Neural progenitor cell (in vitro differentiated cells): ENCODE data around the gene KRTAP6-1. TPM values are rescaled to one million over a fixed set of nuclear protein-coding genes. Genes with fewer than 3 reads are reported as not detected.

Experiments used
- DNase-seq: peaks from one replicate; pipeline ENCODE4 v3.0.0-alpha.2; 2016; ENCODE audit warnings: low spot score
- H2AFZ ChIP-seq: fragments of 200-600 bp; sonication (generic); replicated peaks from 2 replicates; pipeline ENCODE4 v1.6.1; 2016; ENCODE audit warnings: antibody characterized with exemption
- H3F3A ChIP-seq: fragments of 200-600 bp; sonication (generic); 2 replicates; pipeline ENCODE4 v1.6.1; 2016; ENCODE audit warnings: antibody characterized with exemption, low read depth
- H3K27ac ChIP-seq: fragments of 200-600 bp; sonication (generic); 2 replicates; pipeline ENCODE4 v1.5.1; 2016; ENCODE audit warnings: mild to moderate bottlenecking
- H3K27me3 ChIP-seq: fragments of 200-600 bp; sonication (generic); 2 replicates; pipeline ENCODE4 v1.6.1; 2016; ENCODE audit warnings: mild to moderate bottlenecking, moderate library complexity
- H3K36me3 ChIP-seq: fragments of 200-600 bp; sonication (generic); 2 replicates; pipeline ENCODE4 v1.5.1; 2016
- H3K4me1 ChIP-seq: fragments of 200-600 bp; sonication (generic); 2 replicates; pipeline ENCODE4 v1.6.1; 2016; ENCODE audit warnings: mixed run types
- H3K4me2 ChIP-seq: fragments of 200-600 bp; sonication (generic); 2 replicates; pipeline ENCODE4 v1.6.1; 2016
- H3K4me3 ChIP-seq: fragments of 200-600 bp; sonication (generic); 2 replicates; pipeline ENCODE4 v1.5.1; 2016
- H3K79me2 ChIP-seq: fragments of 200-600 bp; sonication (generic); 2 replicates; pipeline ENCODE4 v1.6.1; 2016; ENCODE audit warnings: low read depth
- H3K9ac ChIP-seq: fragments of 200-600 bp; sonication (generic); 2 replicates; pipeline ENCODE4 v1.6.1; 2016
- H3K9me3 ChIP-seq: fragments of 200-600 bp; sonication (generic); 2 replicates; pipeline ENCODE4 v1.5.1; 2016; ENCODE audit warnings: low read depth
- H4K20me1 ChIP-seq: fragments of 200-600 bp; sonication (generic); 2 replicates; pipeline ENCODE4 v1.6.1; 2016; ENCODE audit warnings: low read depth
- H3K27ac Mint-ChIP-seq: 3 replicates; pipeline ENCODE4 v1.8.0; 2021; ENCODE audit warnings: mixed read lengths
- H3K27me3 Mint-ChIP-seq: 2 replicates; pipeline ENCODE4 v1.8.0; 2022; ENCODE audit warnings: low read depth, mild to moderate bottlenecking, inconsistent platforms, moderate library complexity, mixed read lengths; ENCODE audit not compliant: insufficient read depth
- H3K36me3 Mint-ChIP-seq: 3 replicates; pipeline ENCODE4 v1.8.0; 2021; ENCODE audit warnings: mixed read lengths
- H3K4me1 Mint-ChIP-seq: 3 replicates; pipeline ENCODE4 v1.8.0; 2021; ENCODE audit warnings: mixed read lengths
- H3K4me3 Mint-ChIP-seq: 3 replicates; pipeline ENCODE4 v1.8.0; 2021; ENCODE audit warnings: mild to moderate bottlenecking, moderate library complexity, mixed read lengths
- H3K9me3 Mint-ChIP-seq: 3 replicates; pipeline ENCODE4 v1.8.0; 2020; ENCODE audit warnings: mixed read lengths
- EZH2 ChIP-seq: fragments of 200-600 bp; sonication (generic); IDR thresholded peaks from 2 replicates; pipeline ENCODE4 v1.6.1; 2017; ENCODE audit warnings: antibody characterized with exemption, mild to moderate bottlenecking, moderate library complexity
- EZH2phosphoT487 ChIP-seq: fragments of 200-600 bp; sonication (generic); IDR thresholded peaks from 2 replicates; pipeline ENCODE4 v1.6.1; 2017; ENCODE audit warnings: antibody characterized with exemption
- total RNA-seq: library from RNA; depleted of rRNA; stranded (reverse); fragments of >200 nt; gene quantifications from 2 replicates; pipeline ENCODE4 v1.2.3, GENCODE V29; 2015; ENCODE audit warnings: low replicate concordance
- TF ChIP-seq, protein P1 (sequence below): fragments of 200-600 bp; sonication (generic); IDR thresholded peaks from 2 replicates; pipeline ENCODE4 v1.5.1; 2017; ENCODE audit warnings: antibody characterized with exemption, mild to moderate bottlenecking

The KRTAP6-1 gene
- total RNA-seq, 1 donor from 2014 or later, result not detected

DNA sequence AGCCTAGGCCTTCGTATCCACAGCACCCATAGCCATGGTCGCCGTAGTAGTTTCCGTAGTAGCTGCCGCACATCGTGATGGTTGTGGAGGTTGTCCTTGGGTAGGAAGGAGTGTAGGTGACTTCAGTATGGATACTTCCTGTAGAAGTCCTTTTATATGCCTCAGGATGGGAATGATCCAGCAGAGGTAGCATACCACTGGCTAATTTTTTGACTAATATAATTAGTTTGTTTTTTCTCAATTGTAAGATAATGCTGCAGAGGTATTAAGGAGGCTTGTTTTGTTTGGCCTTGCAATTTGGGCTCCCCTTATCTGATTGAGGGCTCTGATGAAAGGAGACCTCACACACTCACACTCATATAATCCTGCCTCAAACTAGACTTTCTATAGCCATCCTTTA is 14.9 kb downstream of the KRTAP6-1 start, which contains the start of gene KRTAP6-2:
KRTAP6-2 (minus strand) TSS at position 101 of the 400 bp plus-strand sequence; CDS start at position 73, 28 bp downstream.
- H3K27ac ChIP-seq, result no peak within 1 kb of the TSS
- no peak within 1 kb of the TSS for H2AFZ ChIP-seq
- no peaks in the 10 kb centered on the region for H3K9me3 Mint-ChIP-seq

DNA sequence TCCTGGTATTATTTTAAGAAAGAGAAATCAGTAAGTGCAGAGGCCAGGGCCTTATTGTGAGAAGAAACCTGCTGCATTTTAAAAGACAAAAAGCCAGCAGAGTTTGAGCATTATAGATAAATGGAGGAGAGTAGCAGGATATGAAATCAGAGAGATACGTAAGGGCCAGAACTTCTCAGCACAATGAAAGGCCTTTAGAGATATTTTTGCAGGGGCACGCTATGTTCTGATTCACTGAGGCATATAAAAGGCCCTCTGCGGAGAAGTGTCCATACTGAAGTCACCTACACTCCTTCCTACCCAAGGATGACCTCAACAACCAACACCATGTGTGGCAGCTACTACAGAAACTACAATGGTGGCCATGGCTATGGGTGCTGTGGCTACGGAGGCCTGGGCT is 21.6 kb downstream of the KRTAP6-1 start, which contains the start of gene KRTAP6-3:
KRTAP6-3 (plus strand) TSS at position 301 of the 400 bp plus-strand sequence; CDS start at position 307, 6 bp downstream.
- Histone ChIP-seq H3K9ac (no peak within 1 kb of the TSS), H3K4me3 (no peak within 1 kb of the TSS), H3K27me3 (no peaks in the 10 kb centered on the region), H3K4me1 (no peaks in the 10 kb centered on the region), H3K4me2 (no peak within 1 kb of the TSS), H3K9me3 (peaks cover 5% of the 10 kb centered on the region), H3K79me2 (no peaks in the 10 kb centered on the region), H4K20me1 (no peaks in the 10 kb centered on the region), H2AFZ (no peak within 1 kb of the TSS), H3K36me3 (peaks cover 4% of the 10 kb centered on the region), H3K27ac (no peak within 1 kb of the TSS), H3F3A (no peaks in the 10 kb centered on the region)
- H3K27ac Mint-ChIP-seq, result no peak within 1 kb of the TSS
- DNase-seq, result no peak
- H3K27me3 Mint-ChIP-seq, result no peaks in the 10 kb centered on the region
- H3K4me3 Mint-ChIP-seq, result no peak within 1 kb of the TSS
- no peaks in the 10 kb centered on the region for H3K4me1 Mint-ChIP-seq
- H3K9me3 Mint-ChIP-seq, result no peaks in the 10 kb centered on the region
- no peaks in the 10 kb centered on the region for H3K36me3 Mint-ChIP-seq
- TF ChIP-seq, protein P1, sequence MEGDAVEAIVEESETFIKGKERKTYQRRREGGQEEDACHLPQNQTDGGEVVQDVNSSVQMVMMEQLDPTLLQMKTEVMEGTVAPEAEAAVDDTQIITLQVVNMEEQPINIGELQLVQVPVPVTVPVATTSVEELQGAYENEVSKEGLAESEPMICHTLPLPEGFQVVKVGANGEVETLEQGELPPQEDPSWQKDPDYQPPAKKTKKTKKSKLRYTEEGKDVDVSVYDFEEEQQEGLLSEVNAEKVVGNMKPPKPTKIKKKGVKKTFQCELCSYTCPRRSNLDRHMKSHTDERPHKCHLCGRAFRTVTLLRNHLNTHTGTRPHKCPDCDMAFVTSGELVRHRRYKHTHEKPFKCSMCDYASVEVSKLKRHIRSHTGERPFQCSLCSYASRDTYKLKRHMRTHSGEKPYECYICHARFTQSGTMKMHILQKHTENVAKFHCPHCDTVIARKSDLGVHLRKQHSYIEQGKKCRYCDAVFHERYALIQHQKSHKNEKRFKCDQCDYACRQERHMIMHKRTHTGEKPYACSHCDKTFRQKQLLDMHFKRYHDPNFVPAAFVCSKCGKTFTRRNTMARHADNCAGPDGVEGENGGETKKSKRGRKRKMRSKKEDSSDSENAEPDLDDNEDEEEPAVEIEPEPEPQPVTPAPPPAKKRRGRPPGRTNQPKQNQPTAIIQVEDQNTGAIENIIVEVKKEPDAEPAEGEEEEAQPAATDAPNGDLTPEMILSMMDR, result no peak
- no peak for TF ChIP-seq EZH2
- TF ChIP-seq EZH2phosphoT487, result no peak

More for the DNA sequence above, 14.9 kb downstream of the KRTAP6-1 start, which contains the start of gene KRTAP6-2:
- Histone ChIP-seq H3K4me2 (no peak within 1 kb of the TSS), H3F3A (no peaks in the 10 kb centered on the region), H3K9ac (no peak within 1 kb of the TSS), H3K36me3 (no peaks in the 10 kb centered on the region), H3K4me3 (no peak within 1 kb of the TSS), H4K20me1 (no peaks in the 10 kb centered on the region), H3K4me1 (no peaks in the 10 kb centered on the region), H3K9me3 (no peaks in the 10 kb centered on the region), H3K27me3 (no peaks in the 10 kb centered on the region), H3K79me2 (no peaks in the 10 kb centered on the region)
- Mint-ChIP-seq H3K27me3 (no peaks in the 10 kb centered on the region), H3K4me1 (no peaks in the 10 kb centered on the region), H3K36me3 (no peaks in the 10 kb centered on the region), H3K4me3 (no peak within 1 kb of the TSS), H3K27ac (no peak within 1 kb of the TSS)
- TF ChIP-seq EZH2phosphoT487, result no peak
- TF ChIP-seq, protein P1, result no peak
- TF ChIP-seq EZH2, result no peak
- DNase-seq, result no peak

DNA sequence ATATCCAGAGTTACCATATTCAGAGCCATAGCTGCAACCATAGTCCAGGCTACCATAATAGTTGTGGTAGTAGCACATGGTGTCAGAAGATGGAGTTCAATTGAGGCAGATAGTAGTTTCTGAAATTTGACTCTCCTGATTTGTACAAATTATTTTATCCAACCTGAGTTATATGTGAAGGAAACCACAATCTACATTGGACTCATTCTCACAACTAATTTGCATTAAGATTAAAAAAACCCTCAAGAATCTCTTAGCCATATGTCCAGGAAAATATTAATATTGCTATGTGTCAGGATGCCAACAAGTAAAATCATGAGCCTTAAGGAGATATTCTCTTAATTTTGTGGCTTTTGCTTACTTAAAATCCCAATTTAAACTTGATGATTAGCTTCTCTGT is 23.4 kb downstream of the KRTAP6-1 start, which contains the start of gene KRTAP22-2:
KRTAP22-2 (minus strand) TSS at position 101 of the 400 bp plus-strand sequence.
- DNase-seq, result no peak

More for the DNA sequence above, 23.4 kb downstream of the KRTAP6-1 start, which contains the start of gene KRTAP22-2:
- Histone ChIP-seq H3K4me1 (no peaks in the 10 kb centered on the region), H4K20me1 (no peaks in the 10 kb centered on the region), H3F3A (no peaks in the 10 kb centered on the region), H3K9me3 (peaks cover 9% of the 10 kb centered on the region), H3K4me3 (no peak within 1 kb of the TSS), H3K27me3 (no peaks in the 10 kb centered on the region), H3K9ac (no peak within 1 kb of the TSS), H3K36me3 (peaks cover 4% of the 10 kb centered on the region), H3K79me2 (no peaks in the 10 kb centered on the region), H3K27ac (no peak within 1 kb of the TSS), H2AFZ (no peak within 1 kb of the TSS), H3K4me2 (no peak within 1 kb of the TSS)
- Mint-ChIP-seq H3K27ac (no peak within 1 kb of the TSS), H3K4me3 (no peak within 1 kb of the TSS), H3K4me1 (no peaks in the 10 kb centered on the region), H3K9me3 (no peaks in the 10 kb centered on the region), H3K27me3 (no peaks in the 10 kb centered on the region), H3K36me3 (no peaks in the 10 kb centered on the region)
- TF ChIP-seq EZH2, result no peak
- no peak for TF ChIP-seq EZH2phosphoT487
- TF ChIP-seq, protein P1, result no peak
